CD14-positive monocyte (primary cell): ENCODE results near the gene LOXHD1. TPM values are rescaled to one million over a fixed set of nuclear protein-coding genes. Genes with fewer than 3 reads are reported as not detected.

Source experiments
- DNase-seq, 3 donors: peaks; one replicate each; pipeline ENCODE4 v3.0.0-alpha.2; 2011 to 2022
- H2AFZ ChIP-seq: 2 replicates; pipeline ENCODE4 v1.6.0; 2012; ENCODE audit warnings: mild to moderate bottlenecking, low read depth, low read length, inconsistent platforms; ENCODE audit not compliant: insufficient read depth, poor library complexity, severe bottlenecking
- H3K27ac ChIP-seq, 2 donors: 1 replicate in 1 of 2; 2 replicates in 1 of 2; pipeline ENCODE4 v1.5.1; 2012 to 2013; ENCODE audit warnings: low read length in 2 of 2, control low read depth in 1 of 2, inconsistent platforms in 1 of 2, low read depth in 1 of 2, mild to moderate bottlenecking in 1 of 2
- H3K27me3 ChIP-seq, 2 donors: one replicate each; pipeline versions ENCODE4 v1.6.0 to v1.6.1; 2011 to 2013; ENCODE audit warnings: low read length in 2 of 2; ENCODE audit not compliant: control insufficient read depth in 2 of 2, insufficient read depth in 2 of 2
- H3K36me3 ChIP-seq, 2 donors: replicated peaks in 1 of 2; 1 replicate in 1 of 2; 2 replicates in 1 of 2; pipeline versions ENCODE4 v1.5.1 to v1.6.1; 2012 to 2013; ENCODE audit warnings: low read length in 2 of 2, control low read depth in 1 of 2, inconsistent platforms in 1 of 2, mild to moderate bottlenecking in 1 of 2; ENCODE audit not compliant: insufficient read depth in 2 of 2, control insufficient read depth in 1 of 2
- H3K4me1 ChIP-seq, 2 donors: 1 replicate in 1 of 2; 2 replicates in 1 of 2; pipeline versions ENCODE4 v1.5.1 to v1.6.1; 2012 to 2013; ENCODE audit warnings: low read length in 2 of 2, control low read depth in 1 of 2, inconsistent platforms in 1 of 2, mild to moderate bottlenecking in 1 of 2, moderate library complexity in 1 of 2; ENCODE audit not compliant: insufficient read depth in 2 of 2, control insufficient read depth in 1 of 2
- H3K4me2 ChIP-seq: replicated peaks from 2 replicates; pipeline ENCODE3; 2012; ENCODE audit warnings: low read length, moderate library complexity, mild to moderate bottlenecking; ENCODE audit not compliant: poor library complexity, severe bottlenecking; ENCODE audit errors: extremely low read depth
- H3K4me3 ChIP-seq, 3 experiments: fragments of 200-600 bp in 1 of 3; sonication (generic) in 1 of 3; replicated peaks in 1 of 3; 1 replicate in 2 of 3; 2 replicates in 1 of 3; pipeline ENCODE4 v1.5.1; 2011 to 2013; ENCODE audit warnings: low read length in 3 of 3, mild to moderate bottlenecking in 3 of 3, control low read depth in 2 of 3, low read depth in 2 of 3, inconsistent platforms in 1 of 3, moderate library complexity in 1 of 3
- H3K79me2 ChIP-seq: 2 replicates; pipeline ENCODE4 v1.6.0; 2012; ENCODE audit warnings: mild to moderate bottlenecking, control low read depth, inconsistent platforms, low read length, moderate library complexity; ENCODE audit not compliant: insufficient read depth
- H3K9ac ChIP-seq: 2 replicates; pipeline ENCODE4 v1.6.0; 2017; ENCODE audit warnings: low read length, mild to moderate bottlenecking; ENCODE audit not compliant: insufficient read depth, poor library complexity, severe bottlenecking
- H3K9me3 ChIP-seq, 2 donors: replicated peaks in 1 of 2; 1 replicate in 1 of 2; 2 replicates in 1 of 2; pipeline versions ENCODE4 v1.5.1 to v1.6.1; 2012 to 2013; ENCODE audit warnings: low read length in 2 of 2, control low read depth in 1 of 2; ENCODE audit not compliant: control insufficient read depth in 1 of 2, insufficient read depth in 1 of 2
- H4K20me1 ChIP-seq: 2 replicates; pipeline ENCODE4 v1.6.0; 2012; ENCODE audit warnings: mild to moderate bottlenecking, low read length, control low read depth, moderate library complexity; ENCODE audit not compliant: insufficient read depth
- H3K27ac Mint-ChIP-seq, 7 donors: one replicate each; pipeline ENCODE4 v1.8.0; 2020; ENCODE audit warnings: mild to moderate bottlenecking in 7 of 7, mixed read lengths in 7 of 7, moderate library complexity in 6 of 7, inconsistent platforms in 2 of 7
- H3K27me3 Mint-ChIP-seq, 3 donors: one replicate each; pipeline ENCODE4 v1.8.0; 2021 to 2022; ENCODE audit warnings: low read depth in 3 of 3, mild to moderate bottlenecking in 3 of 3, mixed read lengths in 3 of 3, moderate library complexity in 3 of 3, inconsistent platforms in 1 of 3
- H3K36me3 Mint-ChIP-seq, 2 donors: one replicate each; pipeline ENCODE4 v1.8.0; 2020; ENCODE audit warnings: mixed read lengths in 2 of 2, inconsistent platforms in 1 of 2, mild to moderate bottlenecking in 1 of 2
- H3K4me1 Mint-ChIP-seq: one replicate; pipeline ENCODE4 v1.8.0; 2020; ENCODE audit warnings: mild to moderate bottlenecking, mixed read lengths
- H3K4me3 Mint-ChIP-seq, 2 donors: one replicate each; pipeline ENCODE4 v1.8.0; 2020; ENCODE audit warnings: mild to moderate bottlenecking in 2 of 2, mixed read lengths in 2 of 2, moderate library complexity in 1 of 2
- H3K9me3 Mint-ChIP-seq, 7 donors: one replicate each; pipeline ENCODE4 v1.8.0; 2020 to 2022; ENCODE audit warnings: mixed read lengths in 7 of 7, mild to moderate bottlenecking in 6 of 7, moderate library complexity in 6 of 7, inconsistent platforms in 2 of 7
- CTCF ChIP-seq: fragments of 200-600 bp; IDR thresholded peaks from one replicate; pipeline ENCODE4 v1.8.0; 2022; ENCODE audit warnings: antibody characterized with exemption, mild to moderate bottlenecking
- WGBS: methylation state at CpG from one replicate; pipeline ENCODE4 v1.1.5; 2013; ENCODE audit warnings: missing lambda C conversion rate; ENCODE audit not compliant: insufficient coverage; 5-methylcytosine and 5-hydroxymethylcytosine counted together
- intact Hi-C, 2 donors: fragments of 100-400 bp; cut with micrococcal nuclease; formaldehyde crosslinking; loops; one replicate each; pipeline versions ENCODE4 v1.15.0 to v1.15.1; 2023
- polyA plus RNA-seq, 3 donors: library from polyadenylated mRNA; depleted of rRNA in 1 of 3; unstranded in 2 of 3; stranded (reverse) in 1 of 3; fragments of 300-500 nt in 2 of 3; fragments of >200 nt in 1 of 3; fragmentation: Illumina TruSeq in 2 of 3; gene quantifications; 1 replicate in 2 of 3; 2 replicates in 1 of 3; pipeline ENCODE4 v1.2.3, GENCODE V29; 2012 to 2021

The LOXHD1 gene
- polyA plus RNA-seq, 3 donors = 0.33 to 10.9 (median 0.61) TPM

DNA sequence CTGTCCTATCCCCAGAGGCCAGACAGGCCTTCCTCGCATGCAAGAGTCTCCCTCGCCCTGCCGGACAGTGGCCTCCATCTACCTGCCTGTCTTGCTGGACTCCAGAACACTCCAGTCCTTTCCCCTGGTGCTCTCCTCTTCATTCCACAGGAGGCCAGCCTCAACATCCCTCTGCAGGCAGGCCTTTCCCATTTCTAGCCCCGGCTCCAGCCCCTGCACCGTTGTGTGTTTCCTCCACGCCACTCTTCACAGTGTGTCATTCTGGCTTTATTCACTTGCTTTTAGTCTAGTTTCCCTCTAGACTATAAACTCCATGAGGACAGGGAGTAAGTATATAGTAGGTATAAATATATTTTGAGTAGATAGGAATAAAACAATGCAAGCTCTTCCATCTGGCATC is 81.2 kb downstream of the LOXHD1 start:
- intact Hi-C loops = no loop called here
- TF ChIP-seq CTCF = no peak
- WGBS = 97% methylated on average over 3 of the region's 6 CpGs
- Mint-ChIP-seq H3K27ac (peak overlapping the region in 1 of 7 donors; percentile 12), H3K9me3 (peaks cover 4 to 15% (median 11%) of the 10 kb centered on the region in 7 donors), H3K36me3 (peaks cover 0 to 29% of the 10 kb centered on the region in 2 donors), H3K4me3 (no peak overlapping the region), H3K4me1 (peaks cover 5% of the 10 kb centered on the region), H3K27me3 (peaks cover 0 to 5% (median 3%) of the 10 kb centered on the region in 3 donors)
- Histone ChIP-seq H4K20me1 (no peaks in the 10 kb centered on the region), H3K4me3 (no peak overlapping the region), H3K4me2 (no peak overlapping the region), H3K9ac (no peak overlapping the region), H3K9me3 (peaks cover 3 to 12% of the 10 kb centered on the region in 2 donors), H3K27ac (no peak overlapping the region), H3K4me1 (peaks cover 5 to 10% of the 10 kb centered on the region in 2 donors), H2AFZ (no peak overlapping the region), H3K36me3 (peaks cover 3 to 58% of the 10 kb centered on the region in 2 donors), H3K79me2 (no peaks in the 10 kb centered on the region), H3K27me3 (no peaks in the 10 kb centered on the region)
- DNase-seq = no peak

- no peaks in the 10 kb centered on the region for H3K79me2 ChIP-seq
- H3K4me3 Mint-ChIP-seq = no peak overlapping the region
- H3K27me3 Mint-ChIP-seq = peaks cover 0 to 6% (median 2%) of the 10 kb centered on the region in 3 donors
- no peak for TF ChIP-seq CTCF
- peaks cover 9 to 69% of the 10 kb centered on the region in 2 donors for H3K36me3 ChIP-seq
- H3K9ac ChIP-seq = no peak overlapping the region
- H3K4me3 ChIP-seq = no peak overlapping the region
- H3K27ac Mint-ChIP-seq = peak overlapping the region in 4 of 7 donors; percentile 15 to 51 (median 30)
- H3K4me1 Mint-ChIP-seq = peaks cover 5% of the 10 kb centered on the region
- 37% methylated on average over 2 of the region's 2 CpGs for WGBS
- no peaks in the 10 kb centered on the region for H3K27me3 ChIP-seq
- peaks cover 0 to 38% of the 10 kb centered on the region in 2 donors for H3K36me3 Mint-ChIP-seq
- H4K20me1 ChIP-seq = no peaks in the 10 kb centered on the region
- no peak overlapping the region for H3K4me2 ChIP-seq
- peak; percentile 12 to 31 (median 18) for DNase-seq
- H2AFZ ChIP-seq = peak overlapping the region; percentile 42
- intact Hi-C loops = no loop called here
- H3K27ac ChIP-seq = peak overlapping the region in 1 of 2 donors; percentile 62
- H3K9me3 Mint-ChIP-seq = peaks cover 0 to 9% (median 4%) of the 10 kb centered on the region in 7 donors
- peaks cover 5 to 10% of the 10 kb centered on the region in 2 donors for H3K4me1 ChIP-seq
- H3K9me3 ChIP-seq = peaks cover 0 to 5% of the 10 kb centered on the region in 2 donors
These were observed 82.3 kb downstream of the LOXHD1 start for GRCh38 chr18:46574743-46575115.
